ENCODE data around the gene RFX8.
"Not testable (repeated sequence)": the region's sequence is repeated elsewhere in the genome, so short reads cannot be mapped to it uniquely, and the experiment has no call there.

Gene RFX8

DNA sequence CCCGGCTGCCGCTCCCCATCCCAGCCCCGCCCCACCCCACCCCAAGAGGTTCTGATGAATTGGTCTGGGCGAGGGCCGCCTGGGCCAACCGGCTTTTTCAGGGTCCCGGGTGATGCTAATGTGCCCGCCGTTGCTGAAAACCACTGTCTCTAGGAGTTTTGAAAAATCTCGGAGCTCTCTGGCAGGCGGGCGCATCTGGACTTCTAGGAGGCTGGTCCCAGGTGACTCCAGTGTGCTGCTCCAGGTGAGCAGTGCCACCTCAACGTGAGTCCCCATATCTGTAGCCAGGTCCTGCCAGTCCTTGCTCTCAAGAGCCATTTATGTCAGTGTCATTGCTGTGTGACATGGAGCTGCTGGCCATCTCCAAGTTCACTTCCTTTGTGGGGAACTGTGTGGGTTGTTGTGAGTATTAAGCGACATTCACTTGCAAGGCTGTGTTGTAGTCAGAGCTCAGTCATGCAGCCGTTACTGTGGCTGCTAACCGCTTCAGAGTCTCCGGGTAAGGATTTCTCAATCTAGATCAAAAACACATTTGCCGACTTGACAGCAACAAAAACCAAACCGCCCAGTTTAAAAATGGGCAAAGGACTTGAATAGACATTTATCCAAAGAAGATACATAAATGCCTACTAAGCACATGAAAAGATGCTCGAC is at the start of gene RFX8:
Gene RFX8 (minus strand): TSS at position 382 of the 654 bp plus-strand sequence. CDS start 8,264 bp downstream, outside the sequence.
- no peak for DNase-seq

DNA sequence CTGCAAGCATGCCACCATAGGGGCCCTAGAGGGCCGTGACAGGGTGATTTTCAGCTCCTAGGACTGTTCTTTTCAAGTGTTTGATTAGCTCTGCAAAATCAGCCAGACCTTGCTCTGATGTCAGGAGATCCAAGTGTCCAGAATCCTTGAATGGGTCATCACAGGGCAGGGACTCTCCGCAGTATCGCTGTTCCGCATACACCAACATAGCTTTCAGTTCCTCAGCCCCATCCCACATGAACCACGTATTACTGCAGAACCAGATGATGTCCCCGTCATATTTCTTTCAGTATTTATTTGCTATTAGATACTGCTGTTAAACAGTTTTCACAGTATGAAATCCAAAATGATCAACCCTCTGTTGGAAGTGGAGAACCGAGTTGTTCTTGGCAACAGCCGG is 46.6 kb upstream of the RFX8 start:
- DNase-seq: no peak

DNA sequence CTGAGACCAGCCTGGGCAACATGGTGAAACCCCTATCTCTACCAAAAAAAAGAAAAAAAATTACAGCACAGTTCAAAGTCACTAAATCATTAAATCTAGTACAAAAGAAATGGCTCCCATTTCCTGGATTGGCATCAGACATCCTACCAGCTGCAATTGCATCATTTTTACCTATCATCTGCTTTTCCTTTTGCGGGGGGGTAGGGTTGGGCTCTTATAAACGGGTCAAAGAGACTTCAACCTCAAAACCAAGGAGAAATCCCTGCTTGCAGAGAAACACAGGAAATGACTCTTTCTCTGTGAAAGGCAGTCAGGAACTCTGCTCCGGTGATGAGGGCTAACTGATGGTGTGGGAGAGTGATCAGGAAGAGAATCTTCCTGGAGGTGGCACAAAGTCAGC is 45.3 kb upstream of the RFX8 start:
- no peak for DNase-seq

DNA sequence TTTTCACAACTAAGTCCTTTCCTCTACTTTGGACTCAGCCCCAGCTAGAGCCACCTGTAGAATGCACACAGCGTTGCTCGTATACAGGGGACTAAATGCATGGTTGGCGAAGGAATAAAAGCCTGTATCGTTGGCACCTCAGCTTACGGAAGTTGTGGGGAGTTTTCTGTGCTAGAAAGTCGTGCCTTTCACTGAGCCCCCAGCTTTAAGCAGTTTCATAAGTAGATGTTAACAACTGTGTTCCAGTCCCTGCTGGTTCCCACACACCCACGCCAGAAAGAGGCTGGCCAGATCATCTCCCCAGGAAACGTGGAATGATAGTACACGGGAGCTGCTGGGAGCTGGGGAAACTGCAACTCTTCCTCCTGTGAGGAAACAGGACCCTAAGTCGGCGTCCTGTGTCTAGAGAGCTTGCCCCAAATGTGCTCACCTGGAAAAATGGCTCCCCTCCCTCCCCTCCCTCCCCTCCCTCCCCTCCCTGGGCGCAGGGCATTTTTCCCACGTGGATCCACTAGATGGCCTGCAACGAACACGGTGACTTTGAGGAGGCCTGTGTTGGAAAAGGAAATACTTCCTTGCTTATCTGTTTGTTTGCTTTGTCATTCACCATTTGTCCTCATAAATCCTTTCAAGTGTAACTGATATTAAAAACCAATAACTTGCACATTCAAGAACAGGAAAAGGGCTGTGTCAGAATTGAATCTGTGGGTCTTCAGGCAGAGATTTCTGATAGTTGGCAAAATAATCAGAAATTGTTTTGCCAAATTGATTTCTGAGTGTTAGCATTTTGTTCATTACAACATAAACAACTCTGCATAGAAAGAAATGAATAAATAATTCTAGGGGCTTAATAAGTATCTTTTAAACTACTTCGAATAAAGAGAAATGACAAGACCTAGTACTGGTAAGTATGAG is 43.9 kb upstream of the RFX8 start:
- peak; percentile 4 to 57 (median 20) for DNase-seq

DNA sequence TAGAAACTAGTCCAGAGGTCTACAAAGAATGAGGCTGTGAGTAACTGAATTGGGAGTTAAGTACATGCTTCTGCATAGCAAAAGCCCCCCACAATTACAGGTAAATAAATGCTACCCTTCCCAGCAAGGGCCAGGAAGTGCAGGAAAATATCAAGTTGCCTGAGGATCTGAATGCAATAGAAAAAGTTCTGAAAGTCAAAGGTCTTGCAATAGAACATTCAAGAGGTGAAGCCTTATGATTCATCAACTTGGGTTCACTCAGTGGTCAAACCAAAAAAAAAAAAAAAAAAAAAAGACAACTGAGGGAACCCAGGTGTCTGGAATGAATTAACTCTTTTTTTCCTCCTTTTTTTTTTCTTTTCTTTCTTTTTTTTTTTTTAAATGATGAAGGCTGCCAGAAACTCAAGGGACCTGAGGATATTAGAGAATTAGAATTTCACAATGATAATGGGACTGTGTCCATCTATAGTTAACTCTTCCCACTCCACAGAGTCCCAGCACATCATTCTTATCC is 42.9 kb upstream of the RFX8 start:
- no peak for DNase-seq

DNA sequence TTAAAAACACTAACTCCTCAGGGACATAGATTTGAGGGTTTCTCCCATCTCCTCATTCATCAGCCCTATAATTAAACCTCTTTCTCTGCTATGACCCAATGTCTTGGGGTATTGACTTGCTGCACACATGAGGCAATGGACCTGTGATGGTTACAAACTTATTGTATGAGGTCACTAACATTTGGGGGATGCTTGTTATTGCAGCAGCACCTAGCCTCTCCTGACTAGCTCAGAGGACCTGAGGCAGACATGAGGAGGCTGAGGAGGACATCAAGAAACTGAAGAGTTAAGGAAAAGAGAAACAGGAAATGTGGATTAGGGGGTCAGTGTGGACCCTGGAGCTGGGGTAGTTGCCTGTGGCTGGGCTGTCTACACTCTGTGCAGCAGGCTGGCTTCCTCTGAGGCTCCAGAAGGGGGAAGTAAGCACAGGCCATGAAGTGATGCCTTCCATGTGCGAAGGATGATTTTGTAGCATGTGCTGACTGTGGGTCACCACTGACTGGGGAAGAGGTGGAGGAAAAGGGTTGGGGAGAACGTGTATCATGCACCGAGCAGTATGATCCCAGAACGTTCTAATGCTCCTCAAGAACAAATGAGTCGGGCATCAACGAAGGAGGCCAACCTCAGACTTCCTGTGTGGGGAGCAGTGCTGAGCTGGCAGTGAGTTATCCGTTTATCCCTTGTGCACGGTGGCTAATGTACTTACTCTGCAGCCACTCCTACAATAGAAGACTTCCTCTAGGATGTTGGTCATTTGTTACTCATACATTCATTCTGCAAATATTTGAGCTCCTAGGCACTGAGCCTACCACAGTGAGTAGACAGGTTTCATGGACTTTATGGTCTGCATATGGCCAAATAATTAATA is 42.1 kb upstream of the RFX8 start:
- DNase-seq: no peak

DNA sequence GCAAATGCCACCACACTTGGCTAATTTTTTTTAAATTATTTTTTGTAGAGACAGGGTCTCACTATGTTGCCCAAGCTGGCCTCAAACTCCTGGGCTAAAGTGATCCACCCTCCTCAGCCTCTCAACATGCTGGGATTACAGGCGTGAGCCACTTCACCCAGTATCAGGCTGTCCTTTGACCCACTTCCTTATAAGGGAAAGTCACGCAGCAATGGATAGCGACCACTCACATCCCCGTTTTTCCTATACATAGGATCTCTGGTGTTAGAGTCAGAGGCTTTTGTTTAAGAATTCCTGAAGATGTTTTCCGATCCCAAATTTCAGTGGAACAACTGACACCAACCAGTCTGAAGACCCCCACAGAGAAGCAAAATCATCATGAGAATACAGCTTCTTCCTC is 41.4 kb upstream of the RFX8 start:
- DNase-seq: no peak

DNA sequence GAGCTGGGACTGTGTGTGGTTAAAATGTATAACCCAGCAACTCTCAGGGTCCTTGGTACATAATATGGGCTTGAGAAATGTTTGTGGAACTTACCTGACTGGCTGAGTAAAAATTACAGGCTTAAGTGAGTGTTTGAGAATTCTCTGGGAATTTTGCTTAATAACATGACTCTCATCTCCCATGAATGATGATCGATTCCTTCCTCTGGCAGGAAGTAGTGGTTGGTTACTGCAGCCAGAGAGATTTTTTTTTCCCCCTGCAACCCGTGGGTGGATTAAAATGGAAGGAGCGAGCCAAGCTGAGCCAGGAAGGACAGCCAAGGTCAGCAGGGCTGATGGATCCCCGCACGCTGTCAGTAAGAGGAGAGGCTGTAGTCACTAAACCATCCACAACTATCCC is 40.6 kb upstream of the RFX8 start:
- no peak for DNase-seq

DNA sequence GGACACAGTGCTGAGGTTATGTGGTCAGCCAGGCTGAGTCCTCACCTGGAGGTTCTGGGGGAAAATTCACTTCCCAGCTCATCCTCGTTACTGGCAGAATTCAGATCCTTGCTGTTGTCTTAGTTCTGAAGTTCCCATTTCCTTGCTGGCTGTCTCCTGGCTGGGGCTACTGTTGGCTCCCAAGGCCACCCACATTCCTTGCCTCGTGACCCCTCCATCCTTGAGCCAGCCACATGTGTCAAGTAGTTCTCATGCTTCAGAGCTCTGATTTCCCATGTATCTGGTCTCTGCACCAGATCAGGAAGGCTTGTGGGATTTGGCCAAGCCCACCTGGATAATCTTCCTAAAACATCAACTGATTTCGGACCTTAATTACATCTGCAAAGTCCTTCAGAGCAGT is 38.1 kb upstream of the RFX8 start:
- no peak for DNase-seq

DNA sequence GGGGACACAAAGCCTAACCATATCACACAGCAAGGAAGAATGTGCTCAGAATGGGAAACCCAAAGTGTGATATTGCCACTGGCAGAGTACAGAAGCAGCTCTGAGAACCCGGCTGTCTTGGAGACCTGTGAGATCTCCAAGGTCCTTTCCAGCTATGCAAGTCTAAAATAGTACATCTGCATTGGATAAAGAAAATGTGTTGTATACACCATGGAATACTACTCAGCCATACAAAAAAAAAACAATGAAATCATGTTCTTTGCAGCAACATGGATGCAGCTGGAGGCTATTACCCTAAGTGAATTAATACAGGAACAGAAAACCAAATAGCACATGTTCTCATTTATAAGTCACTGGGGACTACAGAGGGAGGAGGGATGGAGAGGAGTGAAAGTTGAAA is 36.5 kb upstream of the RFX8 start:
- DNase-seq: no peak

DNA sequence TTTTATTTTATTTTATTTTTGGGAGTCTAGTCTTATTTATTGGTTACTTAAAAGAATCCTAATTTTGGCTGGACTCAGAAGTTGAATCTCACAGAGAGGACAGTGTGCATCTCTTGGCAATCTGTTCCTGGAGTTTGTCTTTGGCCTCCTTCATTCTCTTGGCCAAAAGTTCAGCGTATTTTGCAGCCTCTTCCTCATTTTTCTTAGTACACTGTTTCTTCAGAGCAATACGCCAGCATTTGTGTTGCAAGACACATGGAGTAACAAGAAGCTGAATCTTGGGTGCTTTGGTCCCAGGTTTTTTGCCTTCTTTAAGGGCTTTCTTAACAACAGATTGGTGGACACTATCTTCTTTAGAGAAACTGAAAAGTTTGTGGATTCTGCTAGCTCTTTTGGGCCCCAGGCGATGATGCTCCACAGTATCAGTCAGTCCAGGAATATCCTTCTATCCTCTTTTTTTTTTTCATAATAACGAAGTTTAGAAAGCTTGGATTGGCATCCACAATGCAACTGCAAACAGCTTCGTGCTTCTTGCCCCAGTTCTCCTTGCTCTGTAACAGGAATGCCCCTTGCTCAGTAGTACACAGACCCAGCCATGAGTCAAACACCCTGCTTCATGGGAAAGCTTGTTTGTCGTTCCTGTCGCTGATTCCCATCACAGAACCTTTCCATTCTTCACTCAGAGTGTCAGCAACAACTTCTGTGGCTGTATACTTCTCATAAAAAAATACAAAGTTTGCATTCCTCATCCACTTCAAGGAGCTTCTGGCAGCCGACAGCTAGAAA is 34.8 kb upstream of the RFX8 start:
- DNase-seq: no peak

DNA sequence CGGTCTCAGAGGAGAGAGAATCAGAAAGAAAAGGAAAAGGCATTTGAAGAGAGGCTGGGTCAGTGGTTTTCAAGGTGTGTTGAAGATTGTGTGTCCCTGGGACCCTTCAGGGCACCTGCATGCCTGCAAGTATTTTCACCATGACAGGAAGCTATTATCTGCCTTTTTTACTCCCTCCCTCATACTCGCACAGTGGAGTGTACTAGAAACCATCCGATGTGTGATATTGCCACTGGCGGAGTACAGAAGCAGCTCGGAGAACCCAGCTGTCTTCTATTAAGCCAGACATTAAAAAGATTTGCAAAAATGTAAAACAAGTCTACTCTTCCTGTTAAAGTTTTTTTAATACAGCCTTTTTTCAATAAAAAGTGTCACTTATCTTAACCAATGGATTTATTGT is 33.7 kb upstream of the RFX8 start:
- DNase-seq: no peak

DNA sequence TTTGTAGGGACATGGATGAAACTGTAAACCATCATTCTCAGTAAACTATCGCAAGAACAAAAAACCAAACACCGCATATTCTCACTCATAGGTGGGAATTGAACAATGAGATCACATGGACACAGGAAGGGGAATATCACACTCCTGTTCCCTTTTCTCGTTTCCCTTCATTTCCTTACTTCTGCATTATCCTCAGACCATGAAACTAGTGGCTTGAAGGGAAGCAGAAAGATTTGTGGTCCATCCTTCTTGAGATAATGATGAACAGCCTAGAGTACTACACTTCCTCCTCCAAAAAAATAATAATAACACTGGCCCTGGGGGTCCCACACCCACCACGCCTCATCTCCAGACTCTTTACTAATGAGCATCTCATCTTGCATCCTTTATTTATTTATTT is 30.4 kb upstream of the RFX8 start:
- DNase-seq: not testable (repeated sequence)

DNA sequence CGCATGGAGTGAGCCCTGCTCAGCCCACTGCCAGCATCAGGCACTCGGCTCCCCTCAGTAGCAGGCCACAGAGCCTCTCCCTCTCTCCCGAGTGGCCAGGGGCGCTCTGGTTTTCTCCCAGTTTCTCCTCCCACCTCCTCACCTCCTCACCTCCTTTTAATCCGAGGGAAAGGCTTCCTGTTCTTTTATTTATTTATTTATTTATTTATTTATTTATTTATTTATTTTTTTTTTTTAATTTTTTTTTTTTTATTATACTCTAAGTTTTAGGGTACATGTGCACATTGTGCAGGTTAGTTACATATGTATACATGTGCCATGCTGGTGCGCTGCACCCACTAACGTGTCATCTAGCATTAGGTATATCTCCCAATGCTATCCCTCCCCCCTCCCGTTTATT is 29.8 kb upstream of the RFX8 start:
- not testable (repeated sequence) for DNase-seq

DNA sequence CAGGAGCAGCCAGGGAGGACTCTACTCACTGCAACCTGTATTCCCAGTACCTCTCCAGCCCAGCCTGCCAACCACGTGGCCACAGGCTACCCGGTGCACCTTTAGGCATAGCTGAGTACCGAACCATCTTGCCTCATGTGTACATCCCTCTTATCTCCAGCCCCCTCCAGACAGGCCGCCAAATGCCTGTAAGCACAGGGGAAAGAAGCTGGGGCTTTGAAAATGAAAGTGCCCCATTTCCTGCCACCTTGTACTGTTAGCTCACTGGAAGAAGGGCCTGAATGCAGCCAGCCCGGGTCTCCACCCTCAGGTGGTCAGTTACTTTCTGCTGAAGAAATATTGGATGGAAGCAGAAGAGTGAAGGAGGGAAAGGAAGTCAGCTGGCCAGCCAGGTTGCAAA is 27.2 kb upstream of the RFX8 start:
- no peak for DNase-seq

DNA sequence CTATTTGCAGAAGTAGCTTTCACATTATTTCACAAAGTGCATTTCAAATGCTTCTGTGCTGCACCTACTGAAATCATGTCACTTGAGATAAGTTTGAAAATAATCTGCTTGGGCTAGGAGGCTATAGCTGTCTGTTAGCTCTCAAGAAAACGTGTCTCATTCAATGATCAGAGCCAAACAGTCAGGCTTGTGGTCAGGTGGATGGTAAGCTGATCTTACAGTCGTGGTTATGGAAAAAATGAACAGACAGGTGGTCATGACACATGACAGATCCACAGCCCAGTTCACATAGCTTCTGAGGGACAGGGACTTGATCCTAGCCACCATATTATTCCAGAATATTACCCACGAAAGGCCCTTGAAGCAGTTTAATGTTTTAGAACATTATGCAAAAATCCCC is 26.5 kb upstream of the RFX8 start:
- peak in 1 of 3 experiments; percentile 11 for DNase-seq

DNA sequence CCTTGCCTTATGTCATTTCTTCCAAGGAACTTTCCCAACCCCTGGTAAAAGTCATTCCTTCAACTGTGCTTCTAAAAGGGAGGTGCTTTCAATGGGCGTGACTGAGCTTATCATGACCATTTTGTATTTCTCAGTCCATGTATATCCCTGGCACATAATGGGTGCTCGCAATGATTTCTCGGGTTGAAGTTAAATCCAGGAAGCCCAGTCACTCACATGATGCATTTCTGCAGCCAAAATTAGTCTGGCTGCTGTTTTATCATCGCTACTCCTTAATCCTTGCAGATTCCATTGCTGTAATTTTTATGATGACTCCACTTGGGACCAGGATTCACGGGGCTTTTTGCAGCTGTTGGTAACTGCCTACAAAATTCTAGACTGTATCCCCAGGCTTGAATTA is 25.9 kb upstream of the RFX8 start:
- DNase-seq: no peak

DNA sequence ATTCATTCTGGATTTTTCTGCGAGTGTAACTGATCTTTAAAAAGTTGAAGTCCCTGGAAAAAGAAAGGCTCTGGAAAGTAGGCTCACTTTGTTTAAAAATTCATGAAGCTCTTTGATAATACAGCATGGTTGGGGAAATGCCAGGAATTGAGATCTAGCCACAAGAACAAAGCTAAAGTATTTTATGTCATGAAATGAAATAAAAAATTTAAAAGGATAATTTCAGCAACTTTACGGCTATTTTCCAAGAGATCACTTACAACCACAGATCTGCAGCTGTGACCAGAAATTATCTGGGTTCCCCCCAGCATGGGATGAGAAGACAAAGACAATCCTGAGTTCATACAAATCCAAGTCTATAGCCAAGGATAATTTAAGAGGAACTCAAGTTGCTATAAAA is 25.3 kb upstream of the RFX8 start:
- DNase-seq: no peak

DNA sequence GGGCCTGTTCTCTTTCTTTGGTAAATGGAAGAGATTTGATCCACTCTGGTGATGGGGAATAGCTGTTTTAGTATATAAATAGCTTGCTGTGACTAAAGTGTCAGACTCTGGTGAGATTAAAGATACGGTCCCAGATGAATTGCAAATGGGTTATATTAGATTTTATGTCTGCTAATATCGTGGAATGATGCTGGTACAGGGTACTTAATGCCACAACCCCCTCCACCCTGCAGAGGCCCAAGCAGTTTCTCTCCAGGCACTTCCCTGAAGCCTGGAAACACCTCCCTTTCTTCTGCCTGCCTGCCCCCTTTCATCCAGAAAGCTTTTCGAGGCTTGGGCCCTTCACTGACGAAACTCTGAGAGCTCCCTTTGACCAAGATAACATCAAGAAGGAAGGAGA is 21.4 kb upstream of the RFX8 start:
- no peak for DNase-seq

DNA sequence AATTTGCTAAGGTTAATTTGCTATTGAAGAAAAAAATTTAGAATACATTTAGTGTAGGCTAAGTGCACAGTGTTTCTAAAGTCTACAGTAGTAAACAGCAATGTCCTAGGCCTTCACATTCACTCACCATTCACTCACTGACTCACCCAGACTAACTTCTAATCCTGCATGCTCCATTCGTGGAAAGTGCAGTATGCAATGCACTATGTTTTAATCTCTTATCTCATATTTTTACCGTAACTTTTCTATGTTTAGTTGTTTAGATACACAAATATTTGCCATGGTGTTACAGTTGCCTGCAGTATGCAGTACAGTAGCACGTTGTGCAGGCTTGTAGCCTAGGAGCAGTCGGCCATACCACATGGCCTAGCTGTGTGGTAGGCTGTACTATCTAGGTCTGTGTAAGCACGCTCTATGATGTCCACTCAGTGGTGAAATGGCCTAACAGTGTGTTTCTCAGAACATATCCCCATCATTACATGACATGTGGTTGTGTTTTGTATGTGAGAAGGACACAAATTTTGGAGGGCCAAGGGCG is 18.1 kb upstream of the RFX8 start:
- DNase-seq: no peak

DNA sequence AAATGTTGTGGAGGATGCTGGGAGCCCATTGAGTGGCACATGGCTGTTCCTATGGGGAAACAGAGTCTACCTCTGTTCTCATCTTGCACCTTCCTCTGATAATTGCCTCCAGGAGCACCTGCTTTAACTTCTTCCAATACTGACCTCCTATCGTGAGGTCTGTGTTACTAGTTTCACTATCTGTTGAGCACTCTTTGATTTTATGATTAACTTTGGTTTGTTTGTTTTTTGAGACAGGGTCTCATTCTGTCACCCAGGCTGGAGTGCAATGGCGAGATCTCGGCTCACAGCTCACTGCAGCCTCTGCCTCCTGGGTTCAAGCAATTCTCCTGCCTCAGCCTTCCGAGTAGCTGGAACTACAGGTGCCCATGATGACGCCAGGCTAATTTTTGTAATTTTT is 12.1 kb upstream of the RFX8 start:
- no peak for DNase-seq

DNA sequence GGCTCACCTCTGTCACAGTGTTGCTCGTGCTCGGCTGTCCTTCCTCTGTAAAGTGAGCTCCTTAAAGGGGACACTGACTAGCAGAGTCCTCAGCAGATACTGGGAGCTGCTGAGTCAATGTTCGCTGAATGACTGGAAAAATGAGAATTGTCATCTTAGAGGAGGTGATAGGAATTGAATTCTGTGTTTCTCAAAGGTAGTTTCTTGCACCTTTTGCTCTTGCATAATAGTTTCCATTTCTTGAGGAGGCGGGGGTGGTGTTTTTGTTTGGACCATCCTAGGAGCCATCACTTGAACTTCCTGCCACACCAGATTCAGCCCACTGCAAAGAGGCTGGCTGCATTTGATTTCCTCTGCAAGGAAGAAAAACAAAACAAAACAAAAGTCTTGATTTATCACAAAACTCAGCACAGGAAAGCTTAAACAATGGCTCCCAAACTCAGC is 11.4 kb upstream of the RFX8 start:
- DNase-seq: no peak

Measured in NCI-H1417 (cell line).